ENCODE results near the gene EFCAB12.

DNA sequence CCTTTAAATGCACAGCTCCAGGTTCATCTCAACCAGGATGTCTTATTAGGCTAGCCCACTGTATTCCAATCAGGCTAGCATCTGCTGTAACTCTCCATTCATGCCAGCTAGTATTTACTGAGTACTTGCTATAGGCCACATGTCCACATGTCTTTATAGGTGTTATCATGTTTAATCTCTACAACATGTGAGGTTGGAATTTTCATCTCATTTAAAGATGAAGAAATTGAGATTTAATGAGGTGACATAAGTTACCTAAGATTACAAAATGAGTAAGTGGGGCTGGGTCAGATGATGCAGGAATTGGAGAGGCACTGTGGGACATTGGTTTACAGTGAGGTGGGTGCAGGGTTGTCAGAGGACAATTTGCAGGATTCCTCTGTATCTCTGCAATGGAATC, 14.5 kb upstream of the EFCAB12 start:
- no peak for TF ChIP-seq POLR2A (IDR thresholded peaks at IDR 0.05; ENCODE audit: low read length)
- TF ChIP-seq GATA1 (IDR thresholded peaks at IDR 0.05; ENCODE audit: low read depth, low read length) = no peak
